ENCODE measurements around the gene TMCO6.
"Not testable (repeated sequence)": the region's sequence is repeated elsewhere in the genome, so short reads cannot be mapped to it uniquely, and the experiment has no call there.

The TMCO6 gene

GRCh38 chr5:140630292-140631035 is 8.8 kb upstream of the TMCO6 start:
- no peak for DNase-seq (ENCODE audit: low spot score)

- no peak for DNase-seq (ENCODE audit: low spot score)
Observed at GRCh38 chr5:140631036-140631417, 8.2 kb upstream of the TMCO6 start.

- DNase-seq (ENCODE audit: low spot score), result no peak
Observed at GRCh38 chr5:140631831-140632365, 7.4 kb upstream of the TMCO6 start.

GRCh38 chr5:140632366-140633020 is 6.8 kb upstream of the TMCO6 start:
- DNase-seq (ENCODE audit: low spot score), result no peak

GRCh38 chr5:140633021-140633471 is 6.2 kb upstream of the TMCO6 start, which contains the start of gene CD14:
TSS of gene CD14 (minus strand) at chr5:140633175. CDS start at chr5:140633071, 104 bp downstream.
- DNase-seq (ENCODE audit: low spot score), result no peak

GRCh38 chr5:140633501-140633900 is 5.8 kb upstream of the TMCO6 start:
- DNase-seq (ENCODE audit: low spot score), result no peak

GRCh38 chr5:140634103-140634502 is 5.1 kb upstream of the TMCO6 start:
- DNase-seq (ENCODE audit: low spot score), result no peak

- no peak for DNase-seq (ENCODE audit: low spot score)
Observed at GRCh38 chr5:140635291-140636257, 3.7 kb upstream of the TMCO6 start.

- no peak for DNase-seq (ENCODE audit: low spot score)
Observed at GRCh38 chr5:140637371-140638100, 1.7 kb upstream of the TMCO6 start.

GRCh38 chr5:140638898-140639147 is 428 bp upstream of the TMCO6 start:
- not testable (repeated sequence) for DNase-seq (ENCODE audit: low spot score)

GRCh38 chr5:140641716-140642115 is 2.5 kb downstream of the TMCO6 start:
- no peak for DNase-seq (ENCODE audit: low spot score)

GRCh38 chr5:140642718-140643117 is 3.5 kb downstream of the TMCO6 start:
- DNase-seq (ENCODE audit: low spot score), result no peak

GRCh38 chr5:140647042-140647419 is 7.8 kb downstream of the TMCO6 start:
- no peak for DNase-seq (ENCODE audit: low spot score)

- DNase-seq (ENCODE audit: low spot score), result no peak
Observed at GRCh38 chr5:140658870-140659269, 19.6 kb downstream of the TMCO6 start.

- DNase-seq (ENCODE audit: low spot score), result not testable (repeated sequence)
Observed at GRCh38 chr5:140660371-140660770, 21.1 kb downstream of the TMCO6 start.

- no peak for DNase-seq (ENCODE audit: low spot score)
Observed at GRCh38 chr5:140664030-140664358, 24.7 kb downstream of the TMCO6 start.

- peak; percentile 96 for DNase-seq (ENCODE audit: low spot score)
Observed at GRCh38 chr5:140664359-140665119, 25.3 kb downstream of the TMCO6 start, which contains the start of gene WDR55. TSS of gene WDR55 (plus strand) at chr5:140664904. CDS start at chr5:140664913, 9 bp downstream.

- not testable (repeated sequence) for DNase-seq (ENCODE audit: low spot score)
Observed at GRCh38 chr5:140671035-140671434, 31.8 kb downstream of the TMCO6 start.

GRCh38 chr5:140671472-140672125 is 32.3 kb downstream of the TMCO6 start:
- no peak for DNase-seq (ENCODE audit: low spot score)

GRCh38 chr5:140672455-140673186 is 33.4 kb downstream of the TMCO6 start:
- no peak for DNase-seq (ENCODE audit: low spot score)
